ENCODE results near the gene TTC24.
A peak's percentile ranks its signal among the peaks of the same experiment; 100 is the strongest.
"Not testable (repeated sequence)": the region's sequence is repeated elsewhere in the genome, so short reads cannot be mapped to it uniquely, and the experiment has no call there.

Gene TTC24

DNA sequence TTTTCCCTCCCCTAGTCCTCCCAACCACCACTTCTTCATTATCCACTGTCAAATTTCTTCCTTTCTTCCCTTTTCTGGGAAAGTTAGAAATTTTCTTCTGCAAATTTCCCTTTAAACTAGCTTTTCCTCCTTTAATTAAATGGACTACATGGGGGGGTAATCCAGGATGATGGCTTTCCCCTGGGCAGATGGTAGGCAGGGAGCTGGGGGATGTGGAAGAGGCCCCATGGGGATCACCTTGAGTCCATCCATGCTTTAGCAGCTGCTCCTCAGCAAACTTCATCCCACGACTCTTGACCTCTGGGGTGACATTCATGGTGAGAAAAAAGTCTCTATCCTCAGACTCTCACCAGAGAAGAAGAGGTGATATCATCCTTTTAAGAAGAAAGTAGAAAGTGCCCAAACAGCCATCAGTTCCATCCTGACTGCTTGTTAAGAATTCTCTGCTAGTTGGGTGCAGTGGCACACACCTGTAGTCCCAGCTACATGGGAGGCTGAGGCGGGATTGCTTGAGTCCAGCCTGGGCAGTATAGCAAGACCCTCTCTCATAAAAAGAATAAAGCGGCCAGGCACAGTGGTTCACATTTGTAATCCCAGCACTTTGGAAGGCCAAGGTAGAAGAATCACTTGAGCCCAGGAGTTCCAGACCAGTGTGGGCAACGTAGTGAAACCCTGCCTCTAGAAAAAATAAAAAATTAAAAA, 19.4 kb downstream of the TTC24 start:
- no peak for TF ChIP-seq POLR2A (IDR thresholded peaks at IDR 0.05; ENCODE audit: low read depth, low read length)
- FAIRE-seq (no peak), DNase-seq (ENCODE audit: insufficient read length, low spot score) (no peak)

DNA sequence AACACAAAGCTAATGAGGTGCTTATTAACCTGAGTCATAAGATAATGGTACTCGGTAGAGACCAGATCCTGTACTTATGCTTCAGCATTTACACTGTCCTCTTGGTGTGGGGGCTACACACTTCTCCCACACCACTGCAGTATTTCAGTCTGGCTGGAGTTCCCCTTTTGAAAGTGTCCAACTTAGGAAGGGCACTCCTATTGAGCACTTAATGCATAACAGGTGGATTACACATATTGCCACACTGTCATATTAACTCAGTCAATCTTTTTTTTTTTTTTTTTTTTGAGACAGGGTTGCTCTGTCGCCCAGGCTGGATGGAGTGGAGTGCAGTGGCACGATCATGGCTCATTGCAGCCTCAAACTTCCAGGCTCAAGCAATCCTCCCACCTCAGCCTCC, 20.3 kb downstream of the TTC24 start:
- no peak for DNase-seq (ENCODE audit: insufficient read length, low spot score)
- no peak for FAIRE-seq
- no peak for TF ChIP-seq POLR2A (IDR thresholded peaks at IDR 0.05; ENCODE audit: low read depth, low read length)

DNA sequence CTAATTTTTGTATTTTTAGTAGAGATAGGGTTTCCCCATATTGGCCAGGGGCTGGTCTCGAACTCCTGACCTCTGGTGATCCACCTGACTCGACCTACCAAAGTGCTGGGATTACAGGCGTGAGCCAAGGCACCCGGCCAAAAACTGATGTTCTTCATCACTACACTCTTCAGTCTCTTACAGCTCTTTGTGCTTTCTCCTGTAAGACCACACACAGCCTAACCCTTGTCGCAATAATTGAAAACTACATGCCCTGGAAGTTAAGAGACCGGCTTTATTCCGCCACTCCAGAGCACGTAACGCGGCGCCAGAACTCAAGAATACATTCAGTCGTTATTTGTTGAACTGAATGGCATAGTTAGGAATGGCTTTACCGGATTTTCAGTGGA, 21.2 kb downstream of the TTC24 start:
- TF ChIP-seq POLR2A (IDR thresholded peaks at IDR 0.05; ENCODE audit: low read depth, low read length) = no peak
- no peak for FAIRE-seq

DNA sequence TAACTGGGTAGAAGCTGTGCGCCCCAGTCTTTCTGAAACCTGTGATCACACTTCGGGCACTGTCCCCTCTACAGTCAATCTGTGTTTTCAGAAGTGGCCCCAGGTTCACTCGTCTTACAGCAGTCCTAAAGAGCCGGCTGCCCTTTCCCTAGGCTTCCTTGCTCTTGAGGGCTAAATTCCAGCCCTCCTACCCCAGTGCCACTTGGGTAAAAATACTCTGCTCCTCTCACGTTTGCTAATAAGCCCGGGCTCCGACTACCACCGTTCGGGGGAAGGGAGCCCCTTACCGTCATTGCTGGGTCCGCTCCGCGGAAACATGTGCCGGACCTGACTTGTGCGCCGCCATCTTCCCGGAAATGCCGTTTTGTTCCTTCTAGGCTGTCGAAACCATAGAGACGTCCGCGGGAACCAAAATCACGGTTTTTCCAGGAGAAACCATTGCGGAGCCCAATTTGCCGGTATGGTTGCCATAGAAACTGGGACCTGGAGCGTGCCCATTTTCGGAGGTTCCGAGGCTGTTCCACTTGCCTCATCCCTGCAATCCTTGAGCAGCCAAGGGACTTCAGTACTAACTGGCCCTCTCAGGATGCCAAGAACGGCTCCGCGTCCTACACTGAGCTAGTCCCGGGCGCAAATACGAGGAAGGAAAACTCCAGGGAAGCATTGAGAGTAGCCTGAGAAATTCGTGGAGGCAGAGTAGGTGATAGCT, 21.8 kb downstream of the TTC24 start, which contains the start of gene GPATCH4:
Gene GPATCH4, minus strand, starts transcription at position 358 of the 709 bp plus-strand sequence.
- no peak for FAIRE-seq
- TF ChIP-seq POLR2A (IDR thresholded peaks at IDR 0.05; ENCODE audit: low read depth, low read length) = peak; percentile 87
- peak; percentile 78 for DNase-seq (ENCODE audit: insufficient read length, low spot score)

More for the DNA sequence above, 21.2 kb downstream of the TTC24 start:
- no peak for DNase-seq (ENCODE audit: insufficient read length, low spot score)

DNA sequence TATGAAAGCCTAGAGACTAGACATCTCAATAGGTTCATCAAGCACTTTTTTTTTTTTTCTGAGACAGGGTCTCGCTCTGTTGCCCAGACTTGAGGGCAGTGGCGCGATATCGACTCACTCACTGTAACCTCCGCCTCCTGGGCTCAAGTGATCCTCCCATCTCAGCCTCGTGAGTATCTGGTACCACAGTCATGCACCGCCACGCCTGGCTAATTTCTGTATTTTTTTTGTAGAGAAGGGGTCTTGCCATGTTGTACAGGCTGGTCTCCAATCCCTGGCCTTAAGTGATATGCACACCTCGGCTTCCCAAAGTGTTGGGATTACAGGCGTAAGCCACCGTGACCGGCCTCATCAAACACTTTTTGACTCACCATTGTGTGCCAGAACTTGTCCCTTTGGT, 22.4 kb downstream of the TTC24 start:
- no peak for TF ChIP-seq POLR2A (IDR thresholded peaks at IDR 0.05; ENCODE audit: low read depth, low read length)
- FAIRE-seq (no peak), DNase-seq (ENCODE audit: insufficient read length, low spot score) (no peak)

DNA sequence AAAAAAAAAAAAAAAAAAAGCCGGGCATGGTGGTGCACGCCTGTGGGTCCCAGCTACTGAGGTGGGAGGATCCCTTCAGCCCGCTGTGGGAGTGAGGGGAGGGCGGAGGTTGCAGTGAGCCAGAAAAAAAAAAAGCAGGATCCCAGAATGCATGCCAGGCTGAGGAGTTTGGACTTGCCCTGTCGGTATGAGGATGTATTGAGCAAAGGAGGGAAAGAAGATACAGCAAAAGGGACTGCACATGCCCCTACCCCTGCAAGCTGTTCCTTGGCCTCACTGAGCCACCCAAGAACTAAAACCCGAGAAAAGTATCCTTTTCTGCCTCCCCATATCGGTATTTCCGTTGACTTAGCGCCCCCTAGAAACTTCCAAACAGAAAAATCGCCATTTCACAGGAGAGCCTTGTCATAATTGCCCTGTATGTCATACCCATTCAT, 23.1 kb downstream of the TTC24 start:
- no peak for DNase-seq (ENCODE audit: insufficient read length, low spot score)
- no peak for TF ChIP-seq POLR2A (IDR thresholded peaks at IDR 0.05; ENCODE audit: low read depth, low read length)
- FAIRE-seq = no peak

DNA sequence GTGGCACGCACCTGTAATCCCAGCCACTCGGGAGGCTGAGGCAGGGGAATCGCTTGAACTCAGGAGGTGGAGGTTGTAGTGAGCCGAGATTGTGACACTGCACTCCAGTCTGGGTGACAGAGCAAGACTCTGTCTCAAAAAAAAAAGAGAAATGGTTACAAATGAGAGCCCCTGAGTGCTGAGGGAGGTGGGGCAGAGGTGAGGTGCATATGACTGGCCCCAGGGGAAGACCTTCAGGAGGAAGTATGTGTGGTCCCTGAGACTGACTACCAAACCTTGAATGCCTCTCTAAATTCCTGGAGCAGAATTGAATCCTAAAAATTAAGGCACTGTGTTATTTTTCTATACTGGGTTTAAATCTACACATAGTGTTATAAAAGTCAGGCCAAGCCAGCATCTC, 27.8 kb downstream of the TTC24 start:
- not testable (repeated sequence) for DNase-seq (ENCODE audit: insufficient read length, low spot score); FAIRE-seq

DNA sequence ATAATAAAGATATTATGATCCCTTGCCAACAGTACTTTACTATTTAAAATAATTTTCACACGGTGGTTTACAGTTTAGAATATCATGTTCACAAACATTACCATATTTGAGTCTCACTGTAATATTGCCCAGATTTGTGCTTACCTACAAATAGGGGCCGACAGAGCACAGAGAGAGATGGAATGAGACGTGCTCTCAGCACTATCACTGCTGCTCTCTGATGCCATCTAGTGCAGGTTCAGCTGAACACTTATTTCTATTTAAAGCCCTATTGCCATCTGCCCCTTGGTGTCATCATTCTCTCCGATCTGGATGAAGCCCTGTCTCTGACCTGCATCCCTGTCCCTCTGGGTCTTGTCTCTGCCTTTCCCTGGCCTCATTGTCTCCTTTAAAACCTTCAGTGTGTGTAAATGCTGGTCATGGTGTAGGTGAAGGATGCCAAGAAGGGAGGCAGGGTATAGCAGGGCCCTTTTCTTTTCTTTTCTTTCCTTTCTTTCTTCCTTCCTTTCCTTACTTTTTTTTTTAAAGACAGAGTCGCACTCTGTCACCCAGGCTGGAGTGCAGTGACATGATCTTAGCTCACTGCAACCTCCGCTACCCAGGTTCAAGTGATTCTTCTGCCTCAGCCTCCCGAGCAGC, 28.6 kb downstream of the TTC24 start:
- no peak for TF ChIP-seq POLR2A (IDR thresholded peaks at IDR 0.05; ENCODE audit: low read depth, low read length)
- peak; percentile 87 for FAIRE-seq
- DNase-seq (ENCODE audit: insufficient read length, low spot score) = peak; percentile 57

DNA sequence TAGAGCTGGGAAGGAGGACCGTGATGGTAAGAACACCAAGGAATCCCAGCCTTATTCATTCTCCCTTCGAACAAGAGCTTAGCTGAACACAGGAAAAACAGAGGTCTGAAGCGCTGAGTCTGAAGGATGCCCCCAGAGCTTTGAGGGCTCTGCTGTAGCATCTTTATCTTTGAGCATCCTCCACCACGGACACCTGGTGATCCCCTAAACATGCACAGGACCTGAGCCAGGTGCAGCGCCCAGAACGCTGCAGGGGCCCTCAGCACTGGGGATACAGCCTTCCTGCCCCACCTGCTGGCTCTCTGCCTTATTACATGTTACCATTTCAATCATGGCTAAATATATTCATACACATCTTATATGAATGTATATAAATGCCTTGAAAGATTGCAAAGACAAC, 29.5 kb downstream of the TTC24 start:
- FAIRE-seq (no peak), DNase-seq (ENCODE audit: insufficient read length, low spot score) (no peak)
- no peak for TF ChIP-seq POLR2A (IDR thresholded peaks at IDR 0.05; ENCODE audit: low read depth, low read length)

DNA sequence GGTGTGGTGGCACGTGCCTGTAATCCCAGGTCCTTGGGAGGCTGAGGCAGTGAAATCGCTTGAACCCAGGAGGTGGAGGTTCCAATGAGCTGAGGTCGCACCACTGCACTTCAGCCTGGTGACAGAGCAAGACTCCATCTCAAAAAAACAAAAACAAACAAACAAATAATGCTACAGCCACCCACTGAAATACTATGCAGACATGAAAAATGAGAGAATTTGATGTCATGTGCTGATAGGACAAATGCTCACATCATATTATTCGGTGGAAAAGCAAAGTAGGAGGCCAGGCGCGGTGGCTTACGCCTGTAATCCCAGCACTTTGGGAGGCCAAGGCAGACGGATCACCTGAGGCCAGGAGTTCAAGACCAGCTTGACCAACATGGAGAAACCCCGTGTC, 30.5 kb downstream of the TTC24 start:
- DNase-seq (ENCODE audit: insufficient read length, low spot score); FAIRE-seq: not testable (repeated sequence)

DNA sequence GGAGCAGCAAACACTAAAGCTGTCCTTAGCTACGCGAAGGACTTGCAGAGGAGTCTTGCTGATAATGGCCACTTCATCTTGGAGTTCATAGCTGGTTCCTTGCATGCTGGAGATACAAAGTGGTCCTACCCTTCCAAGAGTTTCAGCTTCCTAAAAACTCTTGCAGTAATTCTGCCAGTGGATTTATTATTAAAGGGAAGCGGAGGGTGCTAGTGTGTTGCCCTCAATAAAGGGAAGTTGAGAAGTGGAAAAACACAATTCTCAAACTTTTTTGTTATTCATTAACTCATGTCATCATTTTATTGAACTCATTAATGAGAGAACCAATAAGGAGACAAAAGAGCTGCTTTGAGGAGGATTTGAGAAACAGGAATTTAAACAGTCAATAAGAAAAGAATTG, 33.1 kb downstream of the TTC24 start:
- DNase-seq (ENCODE audit: insufficient read length, low spot score) (no peak), FAIRE-seq (no peak)
- TF ChIP-seq POLR2A (IDR thresholded peaks at IDR 0.05; ENCODE audit: low read depth, low read length) = no peak

DNA sequence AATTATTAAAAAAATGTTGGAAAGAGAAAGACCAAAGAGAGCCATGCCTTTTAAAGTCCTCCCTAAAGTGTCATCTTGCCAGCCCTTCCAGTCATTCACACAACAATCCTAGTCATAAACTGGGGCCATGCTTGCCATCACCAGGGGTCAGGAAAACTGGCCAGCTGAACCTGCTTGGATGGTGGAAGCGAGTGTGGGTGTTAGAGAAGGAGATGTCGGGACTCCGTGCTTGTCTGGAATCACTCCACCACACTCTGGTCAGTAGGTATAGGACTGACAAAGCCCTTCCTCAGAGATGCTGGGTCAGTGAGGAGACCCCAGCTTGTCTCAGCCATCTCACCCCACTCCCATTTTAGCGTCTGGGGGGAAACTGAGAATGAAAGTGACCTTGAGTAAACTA, 36.4 kb downstream of the TTC24 start:
- DNase-seq (ENCODE audit: insufficient read length, low spot score) = no peak
- no peak for FAIRE-seq
- no peak for TF ChIP-seq POLR2A (IDR thresholded peaks at IDR 0.05; ENCODE audit: low read depth, low read length)

DNA sequence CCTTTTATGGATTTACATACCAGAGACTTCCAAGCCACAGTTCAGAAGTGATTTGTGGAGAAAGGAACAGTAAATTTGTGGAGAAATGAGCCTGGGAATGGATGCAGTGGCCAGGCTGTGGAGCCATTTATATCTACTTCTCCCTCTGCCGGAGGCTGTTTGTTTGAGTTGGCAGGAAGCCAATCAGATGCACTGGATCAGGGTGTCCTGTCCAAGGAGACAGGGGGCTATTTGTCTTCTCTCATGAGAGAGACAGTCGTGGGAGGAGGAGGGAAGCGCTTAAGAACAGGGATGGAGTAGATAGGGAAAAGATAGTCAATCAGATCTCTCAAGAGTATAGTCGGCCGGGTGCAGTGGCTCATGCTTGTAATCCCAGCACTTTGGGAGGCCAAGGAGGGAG, 36.9 kb downstream of the TTC24 start:
- TF ChIP-seq POLR2A (IDR thresholded peaks at IDR 0.05; ENCODE audit: low read depth, low read length) = no peak
- FAIRE-seq = no peak
- peak; percentile 42 for DNase-seq (ENCODE audit: insufficient read length, low spot score)

DNA sequence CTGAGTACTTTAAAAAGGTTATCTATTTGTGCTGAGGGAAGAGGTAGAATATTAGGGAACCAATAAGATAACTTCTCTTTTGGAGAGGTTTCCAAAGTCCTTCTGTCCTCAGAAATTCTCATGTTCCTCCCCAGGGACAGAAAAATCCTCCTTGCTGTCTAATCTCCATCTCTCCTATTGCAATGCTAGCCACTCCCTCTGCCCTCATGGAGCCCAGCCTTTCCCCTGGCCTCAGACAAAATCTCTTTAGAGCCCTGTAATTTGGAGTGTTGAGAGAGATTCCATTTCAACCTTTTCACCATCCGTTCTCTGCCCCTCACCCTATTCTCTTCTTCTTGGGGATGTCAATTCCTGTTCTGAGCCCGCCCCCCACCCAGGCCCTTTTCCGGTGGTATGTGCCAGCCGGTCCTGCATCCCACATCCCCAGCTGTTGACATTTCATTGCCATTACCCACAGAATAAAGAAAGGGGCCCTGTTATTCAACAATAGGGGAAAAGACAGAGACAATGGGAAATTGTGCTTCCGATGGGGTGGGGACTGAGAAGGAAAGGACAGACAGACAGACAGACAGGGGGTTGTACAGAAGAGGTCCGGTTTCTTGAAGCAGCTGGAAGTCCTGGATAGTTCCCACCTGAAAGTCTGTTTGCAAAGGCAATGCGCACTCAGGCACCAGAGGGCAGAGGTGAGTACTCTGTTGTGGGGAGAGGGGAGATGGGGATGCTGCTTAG, 39.5 kb downstream of the TTC24 start, which contains the start of gene HAPLN2:
Gene HAPLN2, plus strand, starts transcription at position 563 of the 729 bp plus-strand sequence. CDS start 4,076 bp downstream, outside the sequence.
- FAIRE-seq (no peak), DNase-seq (ENCODE audit: insufficient read length, low spot score) (no peak)
- no peak for TF ChIP-seq POLR2A (IDR thresholded peaks at IDR 0.05; ENCODE audit: low read depth, low read length)

Data from H54 (cell line).